GM18519 (cell line): Measurements from ENCODE around the gene TLR9.
A peak's percentile ranks its signal among the peaks of the same experiment; 100 is the strongest.

Experiments used
- ATAC-seq: cut with Tn5 transposase; IDR thresholded peaks from one replicate; pipeline ENCODE4 v1.9.1; 2021; ENCODE audit warnings: mild to moderate bottlenecking, moderate library complexity; ENCODE audit not compliant: unreplicated experiment, low FRiP score

Gene TLR9

DNA sequence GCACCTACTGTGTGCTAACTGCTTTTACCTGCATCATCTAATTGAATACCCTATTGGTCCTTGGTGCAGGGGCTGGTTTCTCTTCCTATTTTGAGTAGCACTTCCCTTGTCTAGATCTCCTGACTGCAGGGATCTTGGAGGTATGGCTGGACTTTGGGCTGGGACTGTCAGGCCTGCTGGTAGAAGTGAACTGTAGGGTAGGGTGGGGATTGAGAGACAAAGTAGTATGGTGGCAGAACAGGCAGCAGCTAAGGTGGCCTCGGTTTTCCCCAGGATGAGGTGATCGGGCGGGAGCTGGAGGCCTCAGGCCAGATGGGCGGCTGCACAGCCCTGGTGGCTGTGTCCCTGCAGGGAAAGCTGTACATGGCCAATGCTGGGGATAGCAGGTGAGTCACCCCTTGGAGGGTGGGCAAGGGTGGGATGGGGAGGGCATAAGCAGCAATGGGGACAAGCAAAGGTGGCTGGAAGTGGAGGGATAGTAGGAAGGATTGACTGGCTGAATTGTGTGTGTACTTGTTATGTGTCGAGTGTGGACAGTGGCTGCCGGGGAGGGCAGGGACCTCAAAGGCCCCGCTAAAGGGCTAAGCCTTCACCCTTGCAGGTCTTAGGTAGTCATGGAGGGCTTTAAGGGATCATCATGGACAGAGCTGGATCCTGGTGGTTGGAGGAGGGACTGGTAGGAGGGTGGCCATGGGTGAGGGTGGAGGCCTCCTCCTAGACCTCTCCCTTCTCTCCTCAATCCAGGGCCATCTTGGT, 22.1 kb upstream of the TLR9 start:
- no peak for ATAC-seq

DNA sequence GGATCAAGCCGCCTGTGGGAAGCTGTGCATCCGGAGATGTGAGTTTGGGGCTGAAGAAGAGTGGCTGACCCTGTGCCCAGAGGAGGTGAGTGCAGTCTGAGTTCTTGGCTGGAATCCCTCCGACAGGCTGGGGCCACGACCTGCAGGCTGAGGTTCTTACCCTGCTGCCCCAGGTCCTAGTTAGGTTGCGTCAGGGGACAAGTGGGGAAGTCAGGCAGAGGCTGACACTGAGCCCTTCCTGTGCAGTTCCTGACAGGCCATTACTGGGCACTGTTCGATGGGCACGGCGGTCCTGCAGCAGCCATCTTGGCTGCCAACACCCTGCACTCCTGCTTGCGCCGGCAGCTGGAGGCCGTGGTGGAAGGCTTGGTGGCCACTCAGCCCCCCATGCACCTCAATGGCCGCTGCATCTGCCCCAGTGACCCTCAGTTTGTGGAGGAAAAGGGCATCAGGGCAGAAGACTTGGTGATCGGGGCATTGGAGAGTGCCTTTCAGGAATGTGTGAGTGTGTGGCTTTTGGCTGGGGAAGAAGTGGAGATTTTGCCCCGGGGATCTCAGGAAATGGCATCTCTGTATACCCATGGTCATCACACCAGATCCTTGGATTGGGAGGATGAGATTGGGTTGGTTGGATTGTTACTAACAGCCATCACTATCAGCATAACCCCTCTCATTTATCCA, 21.4 kb upstream of the TLR9 start:
- no peak for ATAC-seq

DNA sequence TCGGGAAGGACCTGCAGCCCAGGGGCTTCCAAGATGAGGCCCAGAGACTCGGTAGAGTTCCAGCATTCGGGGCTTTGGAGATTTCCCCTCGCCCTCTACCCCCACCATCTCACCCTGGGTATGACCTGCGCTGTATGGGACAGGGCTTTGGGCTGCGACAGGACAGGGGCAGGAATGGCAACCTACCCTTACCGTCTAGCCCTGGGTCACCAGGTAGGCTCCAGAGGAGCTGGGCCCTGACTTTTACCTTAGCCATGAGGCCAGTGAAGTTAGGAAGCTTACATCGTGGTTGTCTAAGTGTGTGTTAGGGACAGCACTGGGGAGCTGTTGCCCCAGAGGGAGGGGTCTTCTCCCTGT, 20.8 kb upstream of the TLR9 start:
- ATAC-seq: no peak

DNA sequence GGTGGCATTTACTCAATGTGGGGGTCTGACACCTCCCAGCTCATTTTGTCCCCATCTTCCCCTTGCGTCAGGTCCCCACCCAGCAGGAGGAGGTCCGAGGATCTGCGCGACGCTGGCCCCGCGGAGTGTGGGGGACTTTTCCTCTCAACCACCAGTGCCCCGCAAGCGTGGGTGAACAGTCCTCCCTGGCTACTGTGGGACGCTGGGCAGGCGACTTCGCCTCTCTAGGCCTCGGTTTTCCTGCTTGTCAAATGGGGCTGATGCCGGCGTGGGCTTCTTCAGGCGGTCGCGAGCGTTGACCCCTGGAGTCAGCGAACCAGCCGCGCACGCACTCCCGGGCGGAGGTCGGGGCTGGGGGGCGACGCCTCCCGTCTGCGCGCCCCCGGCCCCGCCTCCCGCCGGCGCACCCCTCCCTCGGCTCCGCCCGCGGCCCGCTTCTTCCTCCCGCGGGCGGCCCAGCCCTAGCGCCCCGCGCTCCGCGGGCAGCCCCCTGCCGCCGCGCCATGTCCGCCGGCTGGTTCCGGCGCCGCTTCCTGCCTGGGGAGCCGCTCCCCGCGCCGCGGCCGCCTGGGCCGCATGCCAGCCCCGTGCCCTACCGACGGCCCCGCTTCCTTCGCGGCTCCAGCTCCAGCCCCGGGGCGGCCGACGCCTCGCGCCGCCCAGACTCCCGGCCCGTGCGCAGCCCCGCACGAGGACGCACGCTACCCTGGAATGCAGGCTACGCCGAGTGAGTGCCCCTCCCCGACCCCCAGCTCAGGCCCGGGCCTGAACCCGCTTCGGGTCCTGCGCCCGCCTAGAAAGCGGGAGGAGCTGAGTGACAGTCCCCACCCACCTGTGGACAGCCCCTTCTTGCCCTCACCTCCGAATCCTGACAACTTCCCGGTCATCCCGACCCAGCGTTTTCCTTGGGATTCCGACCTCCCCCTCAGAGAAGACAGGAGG, 20.1 kb upstream of the TLR9 start, which contains the start of gene PPM1M:
TSS of gene PPM1M (plus strand) at position 438 of the 942 bp plus-strand sequence. CDS start at position 504, 66 bp downstream.
- no peak for ATAC-seq

DNA sequence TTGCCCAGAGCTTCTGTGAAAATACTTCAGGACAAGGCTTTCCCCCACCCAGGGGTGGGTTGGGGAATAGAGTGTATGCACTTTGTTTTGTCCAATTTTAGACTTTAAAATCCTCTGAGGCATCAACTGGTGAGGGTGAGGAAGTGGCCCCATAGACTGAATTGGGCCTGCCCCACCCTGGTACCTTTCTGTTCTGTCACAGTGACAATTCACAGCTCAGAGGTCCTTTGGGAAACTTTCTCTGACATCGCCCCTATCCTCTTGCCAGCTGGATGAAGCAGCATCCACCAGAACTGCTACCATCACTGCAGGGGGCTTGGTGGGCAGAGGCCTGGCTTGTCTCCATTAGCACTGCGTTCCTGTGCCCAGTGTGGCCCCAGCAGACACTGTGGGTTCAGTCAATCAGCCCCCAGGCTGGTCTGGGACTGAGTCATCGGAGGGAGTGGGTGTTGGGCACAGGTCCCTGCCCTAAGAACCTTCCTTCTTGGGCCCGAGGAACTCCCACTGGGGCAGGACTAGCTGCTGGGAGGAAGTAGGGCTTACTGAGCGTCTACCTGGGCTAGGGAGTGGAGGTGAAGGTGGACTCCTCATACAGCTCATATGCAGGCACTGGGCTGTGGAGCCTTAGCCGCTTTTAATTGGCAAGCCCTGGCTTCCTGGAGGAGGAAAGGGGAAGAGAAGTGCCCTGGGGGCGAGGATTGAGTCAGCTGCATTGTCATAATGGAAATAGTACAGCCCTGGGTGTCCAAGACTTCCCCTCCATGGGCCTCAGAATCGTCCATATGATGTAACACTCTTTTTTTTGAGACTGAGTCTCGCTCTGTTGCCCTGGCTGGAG, 18.6 kb upstream of the TLR9 start:
- ATAC-seq: peak; percentile 31

DNA sequence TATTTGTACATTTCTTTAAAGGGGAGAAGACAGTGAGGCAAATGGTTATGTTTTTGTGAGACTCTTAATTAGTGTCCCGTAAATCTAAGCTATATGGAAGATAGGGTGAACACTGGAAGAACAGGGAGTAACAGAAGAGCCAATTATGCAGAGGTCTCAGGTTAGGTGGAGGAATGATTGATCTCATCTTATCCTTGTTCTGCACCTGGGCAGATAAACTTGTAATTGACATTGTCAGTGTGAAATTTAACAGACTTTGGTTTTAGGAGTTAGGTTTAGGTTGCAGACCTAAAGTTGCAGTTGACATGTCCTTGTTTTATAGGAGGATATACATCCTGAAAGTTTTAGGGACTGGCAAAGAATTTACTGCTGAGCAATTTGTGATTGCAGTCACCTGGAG, 16.6 kb upstream of the TLR9 start:
- no peak for ATAC-seq

DNA sequence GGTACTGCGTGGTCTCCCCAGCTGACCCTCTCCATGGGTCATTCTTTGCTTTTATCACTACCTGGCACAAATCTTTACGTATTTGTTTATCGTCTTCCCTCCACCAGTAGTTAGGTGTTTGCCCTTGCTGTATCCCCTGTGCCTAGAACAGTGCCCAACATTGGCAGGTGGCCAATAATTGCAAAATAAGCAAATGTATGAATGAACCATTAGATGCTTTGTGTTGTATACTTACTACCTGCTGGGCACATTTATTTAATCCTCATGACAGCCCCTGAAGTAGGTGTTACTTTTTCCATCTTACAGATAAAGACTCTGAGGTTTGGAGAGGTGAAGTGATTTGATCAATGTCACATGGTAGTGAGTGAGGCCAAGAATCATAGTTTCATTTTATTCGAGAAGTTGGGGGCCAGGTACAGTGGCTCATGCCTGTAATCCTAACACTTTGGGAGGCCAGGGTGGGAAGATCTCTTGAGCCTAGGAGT, 15.5 kb upstream of the TLR9 start:
- no peak for ATAC-seq

DNA sequence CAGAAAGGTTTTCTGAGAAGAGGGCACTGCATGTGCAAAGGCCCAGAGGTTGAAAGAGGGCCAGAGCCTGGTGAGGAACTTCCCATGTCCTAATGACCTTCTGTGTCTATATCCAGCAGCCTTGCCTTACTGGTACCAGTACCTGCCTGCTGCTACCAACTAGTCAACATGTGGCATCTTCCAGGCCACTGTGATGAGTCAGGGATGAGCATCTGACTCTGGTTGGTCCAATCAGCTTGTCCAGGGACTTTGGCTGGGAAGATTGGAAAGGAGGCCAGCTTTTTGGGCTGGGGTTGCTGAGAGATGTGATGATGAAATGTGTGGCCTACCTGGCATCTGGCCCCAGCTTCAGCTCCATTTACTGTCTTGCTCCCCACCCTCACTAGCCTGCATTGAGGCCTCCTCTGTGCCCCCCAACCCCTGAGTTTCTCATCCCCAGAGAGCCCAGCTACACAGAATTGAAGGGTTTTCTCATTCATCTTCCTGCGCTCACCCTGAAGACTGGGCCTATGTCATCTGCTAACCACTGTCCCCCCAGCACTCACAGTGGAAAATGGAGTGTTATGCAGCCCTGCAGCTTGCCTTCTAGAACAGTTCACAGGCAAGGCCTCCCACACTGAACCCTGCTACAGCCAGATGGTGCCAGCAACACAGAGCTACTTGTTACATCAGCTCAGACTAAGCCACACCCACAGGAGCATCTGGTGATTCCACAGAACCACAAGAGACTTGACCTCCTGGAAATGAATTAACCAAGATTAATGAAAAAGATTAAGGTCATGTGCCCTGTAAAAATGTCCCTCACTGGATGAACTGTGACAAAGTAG, 14.8 kb upstream of the TLR9 start:
- no peak for ATAC-seq

DNA sequence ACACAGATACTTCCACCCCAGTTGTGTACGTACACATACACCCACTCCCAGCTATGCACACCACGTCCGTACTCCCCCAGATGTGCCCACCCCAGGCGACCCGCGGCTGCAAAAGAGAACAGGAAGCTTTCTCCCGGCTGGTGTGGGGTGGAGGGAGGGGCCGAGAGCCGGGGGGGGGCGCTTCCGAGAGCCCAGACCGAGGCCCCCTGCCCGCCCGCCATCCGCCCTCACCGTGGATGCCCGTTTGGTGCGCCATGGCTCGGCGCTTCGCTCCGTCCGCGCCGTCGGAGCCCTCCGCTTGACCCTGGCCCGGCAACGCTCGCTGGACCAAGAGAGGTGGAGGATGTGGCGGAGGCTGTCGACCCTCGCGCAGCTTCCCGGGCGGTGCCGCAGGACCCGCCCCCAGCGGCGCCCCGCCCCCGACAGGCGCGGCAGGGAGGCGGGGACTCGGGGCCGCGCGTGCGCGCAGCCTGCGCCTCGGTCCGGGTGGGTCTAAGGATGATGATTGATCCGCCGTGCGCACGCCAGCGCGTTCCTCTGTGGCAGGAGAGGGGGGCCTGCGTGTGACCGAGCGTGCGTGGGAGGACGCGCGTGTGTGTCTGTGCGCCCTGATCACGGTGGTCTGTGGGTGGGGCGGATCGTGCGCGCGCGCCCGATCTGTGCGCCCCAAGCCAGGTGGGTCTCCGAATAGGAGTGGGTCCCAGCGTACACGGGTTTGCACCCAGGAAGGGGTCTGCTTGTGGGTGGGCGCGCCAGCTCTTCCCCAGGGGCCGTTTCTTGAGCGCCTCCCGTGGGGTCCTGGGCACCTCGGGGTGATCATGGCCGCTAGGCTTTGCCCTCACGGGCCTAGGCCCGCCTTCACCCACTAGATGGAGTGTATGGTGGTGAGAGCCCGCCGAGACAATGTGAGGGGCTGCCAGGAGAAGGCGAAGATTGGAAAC, 13.6 kb upstream of the TLR9 start, which contains the start of gene TWF2:
TSS of gene TWF2 (minus strand) at position 398 of the 941 bp plus-strand sequence. CDS start at position 256, 142 bp downstream.
- peak; percentile 58 for ATAC-seq

DNA sequence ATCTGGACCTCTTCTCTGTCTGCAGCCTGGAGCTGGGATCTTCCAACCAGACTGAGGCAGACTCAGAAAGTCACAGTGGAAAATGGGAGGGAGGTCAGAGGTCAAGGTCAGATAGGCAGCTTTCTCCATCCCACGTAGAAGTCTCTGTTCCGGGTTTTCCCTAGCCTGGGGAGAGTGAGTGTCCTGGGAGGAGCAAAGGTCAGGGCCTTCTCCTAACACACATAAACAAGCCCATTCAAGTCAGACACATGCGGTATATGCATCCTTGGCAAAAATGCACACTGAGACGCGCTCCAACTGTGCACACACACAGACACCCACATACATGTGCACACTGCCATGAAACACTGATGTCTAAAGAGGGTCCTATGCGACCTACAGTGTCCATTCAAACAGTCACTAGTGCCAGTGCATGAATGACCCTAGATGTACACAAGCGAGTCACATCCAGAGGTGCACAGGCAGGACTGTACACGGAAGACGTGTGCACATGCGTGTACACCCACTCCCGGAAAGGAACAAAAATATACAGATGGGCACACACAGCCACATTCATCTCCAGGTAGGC, 12.8 kb upstream of the TLR9 start:
- no peak for ATAC-seq

DNA sequence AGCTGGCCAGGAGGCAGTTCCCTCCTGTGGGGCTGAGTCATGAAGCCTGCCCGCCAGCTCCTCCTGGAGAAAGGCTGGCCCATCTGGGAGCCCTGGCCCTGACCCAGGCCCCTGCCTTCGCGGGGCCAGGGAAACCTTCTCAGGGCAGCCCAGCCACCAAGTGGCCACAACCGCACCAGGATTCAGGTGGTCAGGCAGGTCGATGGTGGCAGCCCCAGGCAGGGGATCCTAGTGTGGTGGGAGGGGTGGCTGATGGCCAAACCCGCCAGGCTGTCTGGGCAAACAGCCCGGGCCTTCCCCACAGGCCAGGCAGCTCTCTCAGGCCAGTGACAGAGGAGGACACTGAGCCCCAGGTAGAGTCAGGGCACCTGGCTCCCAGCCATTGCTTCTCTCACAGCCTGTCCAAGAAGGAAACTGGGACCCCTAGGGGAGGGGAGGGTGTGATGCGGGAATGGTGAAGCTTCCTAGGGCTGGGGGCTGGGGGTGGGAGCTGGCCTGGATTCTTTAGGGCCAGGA, 12.3 kb upstream of the TLR9 start:
- ATAC-seq: no peak

DNA sequence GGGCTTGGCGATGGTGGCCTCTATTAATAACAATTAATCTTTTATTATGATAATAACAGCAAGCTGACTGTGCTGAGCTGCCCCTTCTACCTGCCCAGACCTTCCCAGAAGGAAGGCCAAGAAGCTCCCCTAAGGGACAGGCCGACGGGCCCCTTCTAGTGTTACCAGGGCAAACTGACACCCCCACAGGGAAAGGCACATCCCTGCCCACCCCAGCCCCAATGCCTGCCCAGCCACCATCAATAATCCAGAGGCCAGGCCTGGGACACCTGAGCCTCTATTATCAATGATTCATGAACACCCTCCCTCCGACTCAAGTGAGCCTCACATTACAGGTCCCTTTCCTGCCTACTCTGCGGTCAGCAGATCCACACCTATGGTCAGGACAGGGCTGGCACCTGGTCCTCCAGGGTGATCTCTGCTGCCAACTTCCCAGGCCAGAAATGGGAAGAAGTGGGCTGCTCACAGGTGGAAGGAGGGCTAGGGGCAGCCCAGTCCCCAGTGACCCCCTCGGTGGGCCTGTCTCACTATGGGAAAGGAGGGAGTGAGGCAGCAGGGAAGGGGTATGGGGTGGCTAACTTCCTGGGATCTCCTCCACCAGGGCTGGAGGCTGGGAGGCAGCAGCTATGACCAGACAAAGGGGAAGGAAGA, 11.7 kb upstream of the TLR9 start:
- ATAC-seq: no peak

DNA sequence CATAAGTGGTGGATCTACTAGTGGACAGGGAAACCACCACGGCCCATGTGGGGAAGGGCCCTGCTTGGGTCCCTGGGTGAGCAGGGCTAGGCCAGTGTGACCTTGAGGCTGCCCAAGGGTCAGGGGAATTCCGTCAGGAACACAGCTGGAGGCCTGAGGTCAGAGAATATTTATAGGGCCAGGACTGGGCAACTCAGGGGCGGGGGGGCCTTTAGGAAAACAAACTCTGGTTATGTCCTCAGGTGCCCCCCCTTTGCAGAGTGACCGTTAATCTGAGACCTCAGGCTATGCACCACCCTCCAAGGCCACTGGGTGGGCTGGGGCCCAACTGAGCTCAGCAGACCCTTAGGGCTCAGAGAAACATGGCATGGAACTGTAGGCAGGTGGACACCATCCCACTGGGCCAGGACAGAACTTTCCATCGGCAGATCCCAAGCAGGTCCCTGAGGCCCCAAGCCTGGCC, 11.0 kb upstream of the TLR9 start:
- ATAC-seq: no peak

DNA sequence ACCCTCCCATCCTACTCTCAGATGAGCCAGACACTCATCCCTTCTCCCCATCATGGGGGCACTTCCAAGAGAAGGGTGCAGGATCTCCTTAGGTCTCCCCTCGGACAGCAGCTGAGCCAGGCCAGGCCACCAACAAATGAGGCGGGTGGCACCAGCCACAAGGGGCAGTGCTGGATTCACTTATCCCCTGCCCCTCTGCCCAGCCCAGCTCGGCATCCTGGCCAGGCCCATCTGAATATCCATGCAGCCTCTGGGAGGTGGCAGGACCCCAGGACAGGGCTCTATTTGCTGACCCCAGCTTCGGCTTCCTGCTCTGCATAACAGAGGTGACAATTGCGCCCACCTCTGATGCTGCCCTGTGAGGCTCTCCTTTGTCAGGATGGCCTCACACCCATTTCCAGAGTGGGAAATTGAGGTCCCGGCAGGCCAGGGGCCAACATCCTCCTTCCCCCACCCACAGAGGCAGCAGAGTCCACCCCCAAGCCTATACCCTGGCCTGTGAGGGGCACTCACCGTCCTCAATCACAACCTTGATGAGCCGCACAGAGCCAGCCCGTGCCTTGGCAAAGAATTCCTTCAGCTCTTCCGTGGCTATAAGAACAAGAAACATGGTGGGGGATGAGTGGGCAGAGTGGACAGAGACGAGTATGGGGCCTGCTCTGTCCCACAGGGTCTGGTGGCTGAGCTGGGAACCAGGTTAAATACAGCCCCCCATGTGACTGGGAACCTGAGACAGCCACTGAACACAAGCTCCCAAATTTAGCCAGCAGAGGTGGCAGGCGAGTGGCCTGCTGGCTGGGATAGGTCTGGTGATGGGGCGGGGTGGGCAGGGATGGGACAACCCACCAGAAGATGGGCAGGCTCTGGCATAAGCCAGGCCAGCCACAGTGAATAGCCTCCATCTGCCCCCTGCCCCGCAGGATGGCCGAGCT, 9.3 kb upstream of the TLR9 start:
- no peak for ATAC-seq

DNA sequence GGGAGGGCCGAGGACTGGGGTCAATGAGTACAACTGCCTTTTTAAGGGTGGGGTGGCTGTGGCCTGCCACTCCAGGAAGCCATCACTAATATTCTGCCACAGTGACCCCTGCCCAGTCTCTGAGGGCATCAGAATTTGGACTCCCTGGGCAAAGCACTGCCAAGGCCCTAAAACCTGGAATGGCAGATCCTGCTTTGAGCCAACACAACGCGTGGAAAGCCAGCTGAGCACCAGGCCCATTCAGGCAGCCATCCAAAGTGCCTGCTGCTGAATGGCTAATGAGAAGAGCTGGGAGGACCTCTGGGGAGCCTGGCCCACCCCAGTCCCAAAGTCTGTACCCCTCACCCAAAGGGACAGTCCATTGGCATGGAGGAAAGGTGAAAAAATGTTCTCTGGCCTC, 8.5 kb upstream of the TLR9 start:
- ATAC-seq: no peak

DNA sequence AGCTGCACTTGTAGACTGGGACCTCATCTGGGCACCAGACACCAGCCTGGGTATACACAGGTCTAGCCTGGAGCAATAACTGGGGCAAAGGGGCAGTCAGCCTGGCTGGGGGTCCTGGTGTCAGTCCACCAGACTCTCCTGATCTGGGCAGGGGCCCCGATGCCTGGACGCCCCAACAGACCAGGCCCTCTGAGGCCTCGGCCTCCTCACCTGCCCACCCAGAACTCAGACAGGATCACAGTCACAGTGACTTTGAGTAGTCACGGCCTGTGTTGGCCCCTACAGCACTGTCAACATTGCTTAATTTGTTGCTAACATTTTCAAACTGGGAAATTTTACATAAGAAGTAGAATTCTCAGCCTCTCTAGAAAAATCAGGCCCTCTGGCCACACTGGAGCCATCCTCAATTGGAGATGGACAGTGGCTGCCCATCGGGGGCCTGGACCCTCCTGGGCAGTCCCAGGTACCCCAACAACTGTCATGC, 7.7 kb upstream of the TLR9 start:
- no peak for ATAC-seq
